ENCODE measurements around the gene CCDC174. TPM values are rescaled to one million over a fixed set of nuclear protein-coding genes. Genes with fewer than 3 reads are reported as not detected.
"Not testable (repeated sequence)": the region's sequence is repeated elsewhere in the genome, so short reads cannot be mapped to it uniquely, and the experiment has no call there.

CCDC174 gene
- total RNA-seq, 2 donors from 2014 or later: 26.9 to 55.9 TPM

DNA sequence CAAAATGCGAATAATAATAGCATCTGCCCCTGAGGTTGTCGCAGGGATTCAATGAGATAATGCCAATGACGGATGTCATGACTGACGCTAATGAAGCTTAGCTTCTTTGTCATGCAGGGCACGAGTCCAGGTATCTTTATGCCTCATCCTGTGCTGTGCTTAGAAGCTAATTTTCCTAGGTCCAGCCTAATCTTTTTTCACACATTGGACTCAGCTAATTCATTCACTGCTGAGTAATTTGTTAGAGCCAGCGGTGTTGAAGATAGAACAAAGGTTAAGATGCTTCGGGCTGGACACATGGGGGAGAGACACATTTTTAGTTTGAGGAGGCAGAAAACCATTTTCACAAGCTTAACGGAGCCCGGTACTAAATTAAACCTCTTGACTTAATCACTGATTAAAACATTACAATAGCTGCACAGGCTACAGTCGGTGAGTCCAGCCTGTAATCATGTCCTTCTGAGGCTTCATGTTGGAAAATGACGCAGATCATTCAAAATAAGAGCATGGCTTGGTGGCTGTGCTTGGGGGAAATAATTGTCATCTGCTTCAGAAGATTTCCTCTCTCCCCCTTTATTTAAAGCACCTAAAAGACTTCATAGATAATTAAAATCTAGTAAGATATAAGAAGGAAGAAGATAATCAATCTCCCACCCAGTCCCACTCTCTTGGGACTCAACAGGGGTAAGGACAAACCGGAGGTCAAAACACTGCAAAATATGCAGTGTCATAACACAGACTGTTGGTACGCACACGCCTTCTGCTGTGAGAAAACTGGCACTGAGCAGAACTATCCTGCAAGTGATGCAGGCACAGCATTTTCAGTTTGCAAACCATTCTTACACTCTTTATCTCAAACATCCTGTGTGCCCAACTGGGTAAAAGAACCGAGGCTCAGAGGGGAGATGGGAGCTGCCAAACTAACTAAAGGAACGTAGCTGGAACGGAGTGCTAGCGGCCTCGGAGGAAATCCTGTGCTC lies 3.3 kb upstream of the CCDC174 start:
- Mint-ChIP-seq H3K4me3 (no peak overlapping the region), H3K27me3 (peaks cover 5% of the 10 kb centered on the region), H3K36me3 (ENCODE audit: low read depth) (no peaks in the 10 kb centered on the region), H3K27ac (peak overlapping the region; percentile 49), H3K4me1 (peaks cover 39% of the 10 kb centered on the region)
- ATAC-seq: no peak
- H3K9me3 ChIP-seq (ENCODE audit: control insufficient read depth, low read length, poor library complexity, severe bottlenecking): no peaks in the 10 kb centered on the region
- DNase-seq: no peak

DNA sequence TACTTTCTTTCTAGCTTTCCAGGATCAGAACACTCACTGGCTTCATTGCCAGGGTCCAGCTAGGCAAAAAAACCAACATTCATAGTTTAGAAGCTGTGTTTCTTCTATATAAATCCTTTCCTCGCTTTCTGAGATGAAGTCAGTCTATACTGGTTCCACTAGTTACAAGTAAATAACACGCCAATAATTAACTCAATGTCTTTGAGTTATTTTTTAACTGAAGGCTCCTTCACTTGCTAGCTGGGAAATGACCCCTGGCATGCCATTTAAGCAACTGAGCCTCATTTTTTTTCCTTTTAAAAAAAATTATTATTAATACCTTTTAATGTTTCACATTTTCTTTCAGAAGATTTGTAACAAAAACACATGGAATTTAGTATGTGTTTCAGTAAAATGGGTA lies 2.1 kb upstream of the CCDC174 start:
- Mint-ChIP-seq H3K27me3 (peaks cover under 1% of the 10 kb centered on the region), H3K27ac (peak overlapping the region; percentile 99), H3K4me3 (no peak overlapping the region), H3K36me3 (ENCODE audit: low read depth) (no peaks in the 10 kb centered on the region), H3K4me1 (peaks cover 41% of the 10 kb centered on the region)
- no peak for DNase-seq
- H3K9me3 ChIP-seq (ENCODE audit: control insufficient read depth, low read length, poor library complexity, severe bottlenecking): no peaks in the 10 kb centered on the region
- no peak for ATAC-seq

DNA sequence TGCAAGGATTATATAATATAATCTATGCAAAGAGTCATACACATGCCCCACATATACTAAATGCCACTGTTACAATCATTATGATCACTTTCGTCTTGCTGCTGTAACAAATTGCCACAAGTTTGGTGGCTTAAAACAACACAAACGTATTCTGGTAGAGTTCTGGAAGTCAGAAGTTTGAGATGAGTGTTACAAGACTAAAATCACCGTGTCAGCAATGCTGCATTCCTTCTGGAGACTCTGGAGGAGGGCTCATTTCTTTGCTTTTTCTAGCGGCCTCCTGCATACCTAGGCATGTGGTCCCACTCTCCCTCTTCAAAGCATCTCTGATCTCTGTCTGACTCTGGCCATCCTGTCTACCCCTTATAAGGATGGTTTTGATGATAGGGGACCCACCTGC lies 1.4 kb upstream of the CCDC174 start:
- Mint-ChIP-seq H3K27ac (peak overlapping the region; percentile 99), H3K36me3 (ENCODE audit: low read depth) (no peaks in the 10 kb centered on the region), H3K4me1 (peaks cover 38% of the 10 kb centered on the region), H3K27me3 (no peaks in the 10 kb centered on the region), H3K4me3 (peak overlapping the region; percentile 96)
- H3K9me3 ChIP-seq (ENCODE audit: control insufficient read depth, low read length, poor library complexity, severe bottlenecking): no peaks in the 10 kb centered on the region
- no peak for DNase-seq
- no peak for ATAC-seq

DNA sequence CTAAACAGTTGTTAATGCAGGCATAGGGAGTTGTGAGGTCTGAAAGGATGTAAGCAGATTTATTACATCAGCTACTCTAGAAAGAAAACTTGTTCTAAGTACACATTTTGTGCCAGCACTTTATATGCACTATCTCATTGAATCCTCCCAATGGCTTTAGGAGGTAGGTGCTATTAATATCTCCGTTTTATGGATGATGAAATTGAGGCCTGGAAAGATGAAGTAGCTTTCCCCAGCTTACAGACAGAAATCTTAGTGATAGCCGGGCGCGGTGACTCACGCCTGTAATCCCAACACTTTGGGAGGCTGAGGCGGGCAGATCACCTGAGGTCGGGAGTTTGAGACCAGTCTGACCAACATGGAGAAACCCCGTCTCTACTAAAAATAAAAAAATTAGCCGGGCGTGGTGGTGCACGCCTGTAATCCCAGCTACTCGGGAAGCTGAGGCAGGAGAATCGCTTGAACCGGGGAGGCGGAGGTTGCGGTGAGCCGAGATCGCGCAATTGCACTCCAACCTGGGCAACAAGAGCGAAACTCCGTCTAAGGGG lies 872 bp downstream of the CCDC174 start:
- DNase-seq; H3K27me3 Mint-ChIP-seq; H3K9me3 ChIP-seq (ENCODE audit: control insufficient read depth, low read length, poor library complexity, severe bottlenecking); ATAC-seq; H3K36me3 Mint-ChIP-seq (ENCODE audit: low read depth): not testable (repeated sequence)
- Mint-ChIP-seq H3K4me3 (peak overlapping the region; percentile 96), H3K27ac (peak overlapping the region; percentile 99), H3K4me1 (peaks cover 34% of the 10 kb centered on the region)

DNA sequence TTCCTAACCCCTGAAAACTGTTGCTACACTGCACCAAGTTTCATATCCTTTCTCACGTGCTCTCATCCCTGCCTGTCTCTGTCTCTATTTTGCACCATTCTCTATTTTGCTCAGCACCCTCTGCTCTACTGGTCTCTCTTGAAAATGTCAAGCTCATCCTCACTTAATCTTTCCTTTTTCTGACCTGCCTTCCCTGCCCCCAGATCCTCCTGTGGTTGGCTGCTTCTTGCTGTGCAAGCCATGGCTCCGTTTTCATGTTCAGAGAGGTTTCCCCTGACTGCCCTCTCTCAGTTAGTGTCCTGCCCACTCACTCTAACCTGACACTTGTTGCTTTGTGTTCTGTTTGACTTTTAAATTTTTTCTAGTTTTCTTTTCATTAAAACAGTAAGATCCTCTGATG lies 6.0 kb downstream of the CCDC174 start:
- Mint-ChIP-seq H3K4me1 (peaks cover 18% of the 10 kb centered on the region), H3K27me3 (no peaks in the 10 kb centered on the region), H3K27ac (peak overlapping the region; percentile 85), H3K36me3 (ENCODE audit: low read depth) (peaks cover 10% of the 10 kb centered on the region), H3K4me3 (no peak overlapping the region)
- ATAC-seq: no peak
- DNase-seq: no peak
- H3K9me3 ChIP-seq (ENCODE audit: control insufficient read depth, low read length, poor library complexity, severe bottlenecking): no peaks in the 10 kb centered on the region

DNA sequence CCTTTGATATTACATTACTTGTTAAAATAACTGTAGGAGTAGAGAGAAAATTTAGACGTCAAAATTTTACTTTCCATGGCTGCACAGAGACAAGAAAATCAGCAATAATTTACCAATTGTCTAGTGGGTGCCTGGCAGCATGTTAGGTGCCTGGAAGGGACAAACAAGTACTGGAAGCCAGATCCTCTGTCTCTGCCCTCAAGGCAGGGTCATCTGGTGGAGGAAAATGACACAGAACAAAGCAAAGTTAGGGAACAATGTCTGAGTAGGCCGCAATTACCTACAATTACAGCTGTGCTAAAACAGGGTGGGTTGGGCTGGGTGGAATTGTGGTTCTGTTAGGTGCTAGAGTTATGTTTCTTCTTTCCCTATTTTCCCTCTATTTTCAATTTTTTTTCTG lies 7.4 kb downstream of the CCDC174 start:
- H3K27ac Mint-ChIP-seq: peak overlapping the region; percentile 53
- no peaks in the 10 kb centered on the region for H3K27me3 Mint-ChIP-seq
- H3K4me3 Mint-ChIP-seq: no peak overlapping the region
- H3K4me1 Mint-ChIP-seq: peaks cover 15% of the 10 kb centered on the region
- no peaks in the 10 kb centered on the region for H3K9me3 ChIP-seq (ENCODE audit: control insufficient read depth, low read length, poor library complexity, severe bottlenecking)
- ATAC-seq (no peak), DNase-seq (no peak)
- peaks cover 10% of the 10 kb centered on the region for H3K36me3 Mint-ChIP-seq (ENCODE audit: low read depth)

DNA sequence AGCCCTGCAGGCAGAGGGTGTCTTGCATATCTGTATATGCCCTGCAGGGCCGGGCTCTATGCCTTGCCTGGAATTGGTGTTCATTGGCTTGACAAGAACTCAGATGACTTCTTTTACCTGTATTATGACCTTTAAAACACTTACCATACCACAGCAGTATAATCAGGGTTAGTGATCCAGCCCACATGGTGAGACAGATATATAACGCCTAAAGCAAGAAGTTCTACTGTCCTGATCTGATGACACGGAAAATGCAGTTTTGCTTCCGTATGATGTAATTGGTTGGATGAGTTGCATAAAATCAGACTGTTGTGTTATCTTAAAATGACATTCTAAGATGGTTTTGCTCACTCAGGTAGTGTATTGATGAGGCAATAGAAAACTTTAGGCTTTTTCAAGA lies 9.4 kb downstream of the CCDC174 start:
- Mint-ChIP-seq H3K27ac (peak overlapping the region; percentile 81), H3K4me1 (peaks cover 15% of the 10 kb centered on the region), H3K4me3 (no peak overlapping the region), H3K27me3 (no peaks in the 10 kb centered on the region), H3K36me3 (ENCODE audit: low read depth) (peaks cover 15% of the 10 kb centered on the region)
- DNase-seq: no peak
- H3K9me3 ChIP-seq (ENCODE audit: control insufficient read depth, low read length, poor library complexity, severe bottlenecking): no peaks in the 10 kb centered on the region
- ATAC-seq: no peak

DNA sequence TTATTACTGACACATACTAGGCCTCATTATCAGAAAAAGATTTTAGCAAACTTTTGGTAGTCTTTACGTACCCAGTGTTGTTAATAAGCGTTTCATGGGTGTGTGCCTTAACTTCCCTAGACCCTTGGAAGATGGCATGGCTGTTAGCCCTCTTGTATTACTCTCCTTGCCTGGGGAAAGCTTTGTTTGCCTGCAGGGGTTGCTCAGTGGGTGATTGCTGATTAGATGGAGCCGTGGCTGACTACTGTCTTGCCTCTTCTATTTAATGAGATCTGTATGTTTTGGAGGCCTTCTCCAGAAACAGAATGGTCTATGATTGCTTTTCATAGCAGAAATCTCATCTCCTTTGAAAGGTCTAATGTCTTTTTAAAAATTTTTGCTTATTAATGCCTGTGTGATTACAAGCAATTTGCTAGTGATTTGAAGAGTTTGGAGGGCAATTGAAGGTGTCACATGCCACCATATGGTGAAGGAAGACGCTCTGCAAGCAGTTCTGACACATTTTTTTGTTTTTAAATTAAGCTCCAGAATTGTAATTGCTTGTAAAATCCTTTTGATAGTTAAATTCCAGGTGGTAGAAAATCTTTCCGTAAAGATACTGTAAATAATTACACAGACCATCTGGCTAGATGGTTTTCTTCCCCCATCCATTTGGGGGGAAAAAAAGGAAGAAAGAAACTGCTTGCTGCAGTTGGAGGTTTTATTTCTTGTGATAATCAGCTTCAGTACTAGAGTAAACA lies 12.0 kb downstream of the CCDC174 start:
- DNase-seq (no peak), ATAC-seq (no peak)
- no peaks in the 10 kb centered on the region for H3K27me3 Mint-ChIP-seq
- no peaks in the 10 kb centered on the region for H3K9me3 ChIP-seq (ENCODE audit: control insufficient read depth, low read length, poor library complexity, severe bottlenecking)
- no peak overlapping the region for H3K27ac Mint-ChIP-seq
- H3K4me1 Mint-ChIP-seq: peaks cover 9% of the 10 kb centered on the region
- H3K4me3 Mint-ChIP-seq: no peak overlapping the region
- H3K36me3 Mint-ChIP-seq (ENCODE audit: low read depth): peaks cover 17% of the 10 kb centered on the region

DNA sequence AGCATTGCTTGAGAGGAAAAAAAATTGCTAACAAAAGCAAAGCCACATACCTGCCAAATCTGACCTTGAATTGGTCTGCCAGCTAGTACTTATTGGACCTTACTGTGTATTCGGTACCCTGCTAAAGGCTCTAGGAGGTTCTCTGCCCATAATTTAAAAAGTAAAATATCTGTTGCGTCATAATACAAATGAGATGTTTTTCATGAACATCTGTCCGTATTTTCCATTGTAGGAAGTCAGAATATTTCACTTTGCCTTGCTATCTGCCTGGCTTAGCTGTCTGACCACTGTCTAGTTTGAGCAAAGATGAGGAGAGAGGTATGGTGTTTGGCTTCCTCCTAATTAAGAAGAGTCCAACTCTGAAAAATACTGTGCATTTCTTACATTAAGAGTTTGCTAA lies 12.6 kb downstream of the CCDC174 start:
- Mint-ChIP-seq H3K4me3 (no peak overlapping the region), H3K27ac (no peak overlapping the region), H3K36me3 (ENCODE audit: low read depth) (peaks cover 17% of the 10 kb centered on the region), H3K27me3 (no peaks in the 10 kb centered on the region), H3K4me1 (peaks cover 9% of the 10 kb centered on the region)
- DNase-seq (no peak), ATAC-seq (no peak)
- no peaks in the 10 kb centered on the region for H3K9me3 ChIP-seq (ENCODE audit: control insufficient read depth, low read length, poor library complexity, severe bottlenecking)

DNA sequence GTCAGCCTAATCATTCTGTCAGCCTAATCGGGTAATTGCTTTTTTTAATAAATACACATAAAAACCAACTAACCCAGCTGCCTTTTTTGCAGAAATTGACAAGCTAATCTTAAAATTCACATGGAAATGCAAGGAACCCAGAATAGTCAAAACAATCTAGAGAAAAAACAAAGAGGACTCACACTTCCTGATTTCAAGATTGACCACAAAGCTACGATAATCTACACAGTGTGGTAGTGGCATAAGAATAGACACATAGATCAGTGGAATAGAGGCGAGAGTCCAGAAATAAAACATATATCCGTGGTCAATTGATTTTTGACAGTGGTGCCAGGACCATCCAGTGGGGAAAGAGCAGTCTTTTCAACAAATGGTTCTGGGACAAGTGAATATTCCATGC lies 21.0 kb downstream of the CCDC174 start:
- peaks cover 12% of the 10 kb centered on the region for H3K36me3 Mint-ChIP-seq (ENCODE audit: low read depth)
- no peak overlapping the region for H3K27ac Mint-ChIP-seq
- H3K9me3 ChIP-seq (ENCODE audit: control insufficient read depth, low read length, poor library complexity, severe bottlenecking): no peaks in the 10 kb centered on the region
- H3K4me1 Mint-ChIP-seq: peaks cover 4% of the 10 kb centered on the region
- no peaks in the 10 kb centered on the region for H3K27me3 Mint-ChIP-seq
- no peak for ATAC-seq
- DNase-seq: no peak
- H3K4me3 Mint-ChIP-seq: no peak overlapping the region

DNA sequence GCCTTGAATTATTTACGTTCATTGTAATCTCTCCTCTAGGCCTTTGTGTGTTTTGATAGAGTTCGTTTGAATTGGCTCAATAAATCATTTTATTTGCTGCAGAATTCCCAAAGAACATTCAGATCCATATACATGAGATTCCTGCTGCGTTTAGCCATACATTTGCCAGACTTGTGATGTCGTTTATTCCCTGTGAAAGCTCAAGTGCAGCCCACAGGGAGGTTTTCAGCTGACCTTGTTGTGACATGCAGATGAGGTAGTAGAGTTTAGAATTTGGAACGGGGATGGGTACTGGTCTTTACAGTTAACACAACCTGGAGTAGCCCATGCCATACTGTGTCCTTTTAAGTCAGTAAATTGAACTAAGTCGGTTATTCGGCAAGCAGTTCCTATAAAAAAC lies 23.3 kb downstream of the CCDC174 start, which contains the start of gene C3orf20:
C3orf20 (plus strand) TSS at position 301 of the 400 bp plus-strand sequence. CDS start 7,573 bp downstream, outside the sequence.
- DNase-seq: no peak
- H3K9me3 ChIP-seq (ENCODE audit: control insufficient read depth, low read length, poor library complexity, severe bottlenecking): no peaks in the 10 kb centered on the region
- H3K4me3 Mint-ChIP-seq: no peak within 1 kb of the TSS
- peaks cover 7% of the 10 kb centered on the region for H3K36me3 Mint-ChIP-seq (ENCODE audit: low read depth)
- peak within 1 kb of the TSS; percentile 67 for H3K27ac Mint-ChIP-seq
- H3K27me3 Mint-ChIP-seq: no peaks in the 10 kb centered on the region
- H3K4me1 Mint-ChIP-seq: peaks cover 7% of the 10 kb centered on the region
- no peak for ATAC-seq

DNA sequence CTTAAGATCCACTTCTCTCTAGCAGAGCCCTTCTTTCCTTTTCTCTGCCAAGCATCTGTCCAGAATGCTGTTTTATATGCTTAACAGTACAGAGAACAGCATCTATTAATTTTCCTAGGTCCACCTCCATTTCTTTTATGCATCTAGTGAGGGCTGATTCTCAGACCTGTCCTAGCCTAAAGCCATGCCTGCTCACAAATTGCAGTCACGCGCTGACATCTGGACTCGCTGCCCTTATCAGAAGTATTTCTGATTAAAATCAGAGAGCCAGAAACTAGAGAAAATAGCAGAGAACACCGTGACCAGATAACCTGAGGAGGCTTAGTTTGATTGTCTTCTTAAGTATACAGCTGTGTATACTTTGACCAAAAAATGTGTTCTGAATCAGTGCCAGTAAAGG lies 25.3 kb downstream of the CCDC174 start:
- ATAC-seq (no peak), DNase-seq (no peak)
- H3K9me3 ChIP-seq (ENCODE audit: control insufficient read depth, low read length, poor library complexity, severe bottlenecking): no peaks in the 10 kb centered on the region
- H3K4me3 Mint-ChIP-seq: no peak overlapping the region
- H3K27ac Mint-ChIP-seq: peak overlapping the region; percentile 21
- peaks cover 3% of the 10 kb centered on the region for H3K36me3 Mint-ChIP-seq (ENCODE audit: low read depth)
- peaks cover 7% of the 10 kb centered on the region for H3K4me1 Mint-ChIP-seq
- no peaks in the 10 kb centered on the region for H3K27me3 Mint-ChIP-seq

DNA sequence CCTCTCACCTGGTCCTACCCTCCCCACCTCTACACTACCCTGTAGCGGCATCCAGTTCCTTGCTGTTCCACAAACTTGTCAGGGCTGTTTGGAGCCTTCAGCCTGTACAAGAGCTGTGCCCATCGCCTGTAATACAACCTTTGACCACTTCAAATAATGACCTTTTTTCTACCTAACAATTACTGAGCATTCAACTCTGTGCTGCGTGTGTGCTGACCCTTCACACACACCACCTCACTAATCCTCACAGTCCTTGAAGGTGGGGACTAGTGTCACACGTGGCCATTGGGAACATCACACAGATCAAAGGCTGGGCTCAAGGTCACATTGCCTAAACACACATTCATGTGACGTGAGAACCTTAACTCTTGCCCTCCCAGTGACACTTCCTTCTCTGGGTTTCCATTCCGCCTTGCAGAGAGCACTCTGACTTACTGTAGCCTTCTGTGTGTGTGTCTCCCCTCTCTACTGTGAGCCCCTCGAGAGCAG lies 26.5 kb downstream of the CCDC174 start:
- H3K36me3 Mint-ChIP-seq (ENCODE audit: low read depth): no peaks in the 10 kb centered on the region
- H3K9me3 ChIP-seq (ENCODE audit: control insufficient read depth, low read length, poor library complexity, severe bottlenecking): no peaks in the 10 kb centered on the region
- H3K4me1 Mint-ChIP-seq: peaks cover 5% of the 10 kb centered on the region
- DNase-seq (no peak), ATAC-seq (no peak)
- H3K27ac Mint-ChIP-seq: no peak overlapping the region
- no peak overlapping the region for H3K4me3 Mint-ChIP-seq
- peaks cover 9% of the 10 kb centered on the region for H3K27me3 Mint-ChIP-seq
